HepG2 (cell line): ENCODE data around the gene HAX1.
"Not testable (repeated sequence)": the region's sequence is repeated elsewhere in the genome, so short reads cannot be mapped to it uniquely, and the experiment has no call there.

ENCODE experiments used
- CTCF ChIP-seq: sonication (generic); formaldehyde crosslinking; IDR thresholded peaks from 2 replicates; pipeline ENCODE4 v1.5.0; 2020; ENCODE audit warnings: mild to moderate bottlenecking, missing genetic modification reagents, moderate library complexity
- ELF1 ChIP-seq: sonication (generic); formaldehyde crosslinking; IDR thresholded peaks from 2 replicates; pipeline ENCODE4 v1.4.0; 2020; ENCODE audit warnings: missing genetic modification reagents
- HDAC2 ChIP-seq: sonication (generic); formaldehyde crosslinking; IDR thresholded peaks from 2 replicates; pipeline ENCODE4 v1.4.0; 2020; ENCODE audit warnings: missing genetic modification reagents
- RAD21 ChIP-seq: fragments of 450-650 bp; formaldehyde crosslinking; IDR thresholded peaks from 2 replicates; pipeline ENCODE4 v1.5.0; 2020; ENCODE audit warnings: mild to moderate bottlenecking
- SMAD3 ChIP-seq: sonication (generic); formaldehyde crosslinking; IDR thresholded peaks from 2 replicates; pipeline ENCODE4 v1.4.0; 2020; ENCODE audit warnings: missing genetic modification reagents
- TARDBP ChIP-seq: sonication (generic); formaldehyde crosslinking; IDR thresholded peaks from 2 replicates; pipeline ENCODE4 v1.8.0; 2022; ENCODE audit warnings: mild to moderate bottlenecking, missing genetic modification reagents
- TBX3 ChIP-seq: fragments of 450-650 bp; IDR thresholded peaks from 2 replicates; pipeline ENCODE4 v1.6.1; 2017; ENCODE audit warnings: antibody characterized with exemption, mild to moderate bottlenecking, inconsistent platforms, borderline replicate concordance
- THRA ChIP-seq: sonication (generic); formaldehyde crosslinking; IDR thresholded peaks from 2 replicates; pipeline ENCODE4 v1.4.0; 2020; ENCODE audit warnings: missing genetic modification reagents, borderline replicate concordance
- YY1 ChIP-seq: IDR thresholded peaks from 2 replicates; pipeline ENCODE4 v1.6.1; 2011; ENCODE audit warnings: low read length, low read depth, moderate library complexity, mild to moderate bottlenecking; ENCODE audit not compliant: insufficient read depth, insufficient replicate concordance
- ZBTB20 ChIP-seq: sonication (generic); formaldehyde crosslinking; IDR thresholded peaks from 2 replicates; pipeline ENCODE4 v1.8.1; 2023; ENCODE audit warnings: missing genetic modification reagents, low read depth, mild to moderate bottlenecking, borderline replicate concordance
- ZBTB33 ChIP-seq: sonication (generic); formaldehyde crosslinking; IDR thresholded peaks from 2 replicates; pipeline ENCODE4 v1.4.0; 2020; ENCODE audit warnings: missing genetic modification reagents
- ZFX ChIP-seq: sonication (generic); formaldehyde crosslinking; IDR thresholded peaks from 2 replicates; pipeline ENCODE4 v1.4.0; 2020; ENCODE audit warnings: mild to moderate bottlenecking, low read depth, missing genetic modification reagents, moderate library complexity
- ZSCAN31 ChIP-seq: sonication (generic); formaldehyde crosslinking; IDR thresholded peaks from 2 replicates; pipeline ENCODE4 v1.5.0; 2020; ENCODE audit warnings: low read depth, mild to moderate bottlenecking, missing genetic modification reagents

GRCh38 chr1:154233127-154233526 lies 39.3 kb upstream of the HAX1 start:
- TF ChIP-seq ZFX (CRISPR knock-in tag); TARDBP (CRISPR knock-in tag); ZBTB20; SMAD3; RAD21 (CRISPR knock-in tag); ELF1 (CRISPR knock-in tag); ZSCAN31 (CRISPR knock-in tag); ZBTB33 (CRISPR knock-in tag); THRA (CRISPR knock-in tag); HDAC2 (CRISPR knock-in tag); CTCF (CRISPR knock-in tag); TBX3; YY1: not testable (repeated sequence)
